Keratinocyte (primary cell): ENCODE measurements around the gene ITIH3. TPM values are rescaled to one million over a fixed set of nuclear protein-coding genes. Genes with fewer than 3 reads are reported as not detected.

Experiments used
- DNase-seq: peaks from one replicate; pipeline ENCODE4 v3.0.0-alpha.2; 2011; ENCODE audit warnings: low read depth, missing footprints, low spot score
- FAIRE-seq: peaks from 2 replicates; lab custom pipeline; 2011; peaks lifted over from hg19 to GRCh38; lab: Jason Lieb, UNC
- H2AFZ ChIP-seq: 2 replicates; pipeline ENCODE4 v1.6.0; 2012; ENCODE audit warnings: low read length, control low read depth, inconsistent platforms; ENCODE audit not compliant: control insufficient read depth
- H3K27ac ChIP-seq: 2 replicates; pipeline ENCODE4 v1.5.1; 2011; ENCODE audit warnings: low read length; ENCODE audit not compliant: control insufficient read depth, insufficient read depth
- H3K27me3 ChIP-seq: 3 replicates; pipeline ENCODE4 v1.6.0; 2011; ENCODE audit warnings: low read length; ENCODE audit not compliant: control insufficient read depth, insufficient read depth; ENCODE audit errors: extremely low read depth
- H3K36me3 ChIP-seq, 2 experiments: 2 replicates in 1 of 2; 3 replicates in 1 of 2; pipeline ENCODE4 v1.5.1; 2011; ENCODE audit warnings: low read length in 2 of 2, mild to moderate bottlenecking in 1 of 2; ENCODE audit not compliant: control insufficient read depth in 2 of 2, insufficient read depth in 2 of 2; ENCODE audit errors: extremely low read depth in 1 of 2
- H3K4me1 ChIP-seq: 3 replicates; pipeline ENCODE4 v1.5.1; 2011; ENCODE audit warnings: low read length; ENCODE audit not compliant: control insufficient read depth, insufficient read depth; ENCODE audit errors: extremely low read depth
- H3K4me2 ChIP-seq: 3 replicates; pipeline ENCODE4 v1.6.0; 2011; ENCODE audit warnings: low read depth, low read length; ENCODE audit not compliant: control insufficient read depth, insufficient read depth; ENCODE audit errors: extremely low read depth
- H3K4me3 ChIP-seq, 3 experiments: fragments of 200-600 bp in 1 of 3; sonication (generic) in 1 of 3; 2 replicates in 2 of 3; 3 replicates in 1 of 3; pipeline ENCODE4 v1.5.1; 2011 to 2016; ENCODE audit warnings: low read length in 3 of 3, mild to moderate bottlenecking in 3 of 3, control low read depth in 2 of 3, inconsistent platforms in 1 of 3, low read depth in 1 of 3, mixed read lengths in 1 of 3, mixed run types in 1 of 3, moderate library complexity in 1 of 3; ENCODE audit not compliant: control insufficient read depth in 2 of 3, insufficient read depth in 2 of 3; ENCODE audit errors: extremely low read depth in 1 of 3
- H3K79me2 ChIP-seq: 2 replicates; pipeline ENCODE4 v1.6.0; 2012; ENCODE audit warnings: low read length; ENCODE audit not compliant: control insufficient read depth, insufficient read depth
- H3K9ac ChIP-seq: 3 replicates; pipeline ENCODE4 v1.6.0; 2011; ENCODE audit warnings: low read length; ENCODE audit not compliant: control insufficient read depth, insufficient read depth; ENCODE audit errors: extremely low read depth
- H3K9me1 ChIP-seq: 3 replicates; pipeline ENCODE4 v1.6.0; 2011; ENCODE audit warnings: low read length; ENCODE audit not compliant: control insufficient read depth, insufficient read depth; ENCODE audit errors: extremely low read depth
- H3K9me3 ChIP-seq: 2 replicates; pipeline ENCODE4 v1.5.1; 2012; ENCODE audit warnings: low read depth, low read length; ENCODE audit not compliant: control insufficient read depth
- H4K20me1 ChIP-seq: 3 replicates; pipeline ENCODE4 v1.6.0; 2011; ENCODE audit warnings: low read length; ENCODE audit not compliant: control insufficient read depth, insufficient read depth; ENCODE audit errors: extremely low read depth
- CTCF ChIP-seq, 3 experiments: IDR thresholded peaks in 1 of 3; conservative IDR thresholded peaks in 1 of 3; optimal IDR thresholded peaks in 1 of 3; 2 replicates in 2 of 3; 3 replicates in 1 of 3; pipeline versions ENCODE3 to v1.5.1; 2011; ENCODE audit warnings: low read length in 3 of 3, mild to moderate bottlenecking in 3 of 3, moderate library complexity in 2 of 3, control low read depth in 1 of 3, inconsistent platforms in 1 of 3; ENCODE audit not compliant: insufficient read depth in 2 of 3; ENCODE audit errors: extremely low read depth in 1 of 3
- EZH2 ChIP-seq: IDR thresholded peaks from one replicate; pipeline ENCODE4 v1.6.1; 2012; ENCODE audit warnings: inconsistent platforms, mild to moderate bottlenecking, low read length, moderate library complexity
- dilution Hi-C: fragments of 300-500 bp; cut with MboI; formaldehyde crosslinking; loops from one replicate; pipeline ENCODE4 v1.7.0; 2020; ENCODE audit warnings: low sequenced_read_pairs; ENCODE audit not compliant: extremely low pct_ligation_motif_present
- polyA plus RNA-seq, 5 experiments: library from polyadenylated mRNA; depleted of rRNA in 3 of 5; stranded (reverse) in 3 of 5; stranded (forward) in 1 of 5; unstranded in 1 of 5; fragments of >200 nt; gene quantifications; 1 replicate in 1 of 5; 2 replicates in 3 of 5; 3 replicates in 1 of 5; pipeline versions ENCODE4 v1.2.1 to v1.2.3, GENCODE V29; 2011 to 2012; ENCODE audit warnings: missing spikeins in 2 of 5, low read depth in 1 of 5, low replicate concordance in 1 of 5

ITIH3 gene
- polyA plus RNA-seq, 1 donor (not counting 4 experiments of a cell fraction or from before 2014, with no cell fraction given), result not detected

DNA sequence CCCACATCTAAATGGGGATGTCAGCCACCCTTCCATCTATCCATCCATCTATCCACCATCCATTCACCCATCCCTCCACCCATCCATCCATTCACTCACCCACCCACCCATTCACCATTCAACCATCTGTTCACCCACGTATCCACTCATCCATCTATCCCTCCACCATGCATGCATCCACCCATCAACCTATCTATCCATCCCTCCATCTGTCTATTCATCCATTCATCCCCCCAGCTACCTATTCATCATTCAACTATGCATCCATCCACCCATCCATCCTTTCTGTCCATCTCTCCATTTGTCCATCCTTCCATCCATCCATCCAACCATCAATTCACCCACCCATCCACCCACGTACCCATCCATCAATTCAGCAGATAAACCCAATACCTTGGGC, 14.6 kb downstream of the ITIH3 start:
- no peak overlapping the region for H2AFZ ChIP-seq
- no peaks in the 10 kb centered on the region for H3K27me3 ChIP-seq
- no peak overlapping the region for H3K4me2 ChIP-seq
- H4K20me1 ChIP-seq, result no peaks in the 10 kb centered on the region
- no peak overlapping the region for H3K4me3 ChIP-seq
- no peak for FAIRE-seq
- H3K9me1 ChIP-seq, result no peaks in the 10 kb centered on the region
- no peak overlapping the region for H3K9ac ChIP-seq
- TF ChIP-seq EZH2 (no peak), CTCF (optimal IDR thresholded peaks at IDR 0.05 in 1 of 3, IDR thresholded peaks at IDR 0.05 in 1 of 3, conservative IDR thresholded peaks at IDR 0.05 in 1 of 3; ENCODE audit: extremely low read depth in 1 of 3, insufficient read depth in 2 of 3, low read length in 3 of 3) (no peak)
- H3K27ac ChIP-seq, result no peak overlapping the region
- H3K79me2 ChIP-seq, result no peaks in the 10 kb centered on the region
- no peak for DNase-seq
- no peaks in the 10 kb centered on the region for H3K4me1 ChIP-seq
- no peaks in the 10 kb centered on the region for H3K36me3 ChIP-seq
- dilution Hi-C loops, result no loop called here
- no peaks in the 10 kb centered on the region for H3K9me3 ChIP-seq

GRCh38 chr3:52809662-52810377, 15.2 kb downstream of the ITIH3 start:
- no peaks in the 10 kb centered on the region for H3K79me2 ChIP-seq
- TF ChIP-seq CTCF (optimal IDR thresholded peaks at IDR 0.05 in 1 of 3, IDR thresholded peaks at IDR 0.05 in 1 of 3, conservative IDR thresholded peaks at IDR 0.05 in 1 of 3; ENCODE audit: extremely low read depth in 1 of 3, insufficient read depth in 2 of 3, low read length in 3 of 3) (no peak), EZH2 (no peak)
- H3K4me3 ChIP-seq, result no peak overlapping the region
- H3K4me2 ChIP-seq, result no peak overlapping the region
- H3K36me3 ChIP-seq, result no peaks in the 10 kb centered on the region
- H3K4me1 ChIP-seq, result no peaks in the 10 kb centered on the region
- no peak overlapping the region for H3K27ac ChIP-seq
- no peaks in the 10 kb centered on the region for H3K27me3 ChIP-seq
- H3K9me3 ChIP-seq, result no peaks in the 10 kb centered on the region
- no peak overlapping the region for H3K9ac ChIP-seq
- FAIRE-seq, result no peak
- H4K20me1 ChIP-seq, result no peaks in the 10 kb centered on the region
- DNase-seq, result no peak
- dilution Hi-C loops, result no loop called here
- no peak overlapping the region for H2AFZ ChIP-seq
- no peaks in the 10 kb centered on the region for H3K9me1 ChIP-seq
